Islet precursor cell (in vitro differentiated cells): ENCODE results near the gene NUDC.
"Not testable (repeated sequence)": the region's sequence is repeated elsewhere in the genome, so short reads cannot be mapped to it uniquely, and the experiment has no call there.

Experiments used
- DNase-seq: peaks from one replicate; pipeline ENCODE4 v3.0.0-alpha.2; 2018

NUDC gene

GRCh38 chr1:26911399-26912146, 10.0 kb upstream of the NUDC start:
- DNase-seq, result no peak

GRCh38 chr1:26912147-26912490, 9.4 kb upstream of the NUDC start:
- no peak for DNase-seq

GRCh38 chr1:26913389-26913753, 8.2 kb upstream of the NUDC start:
- DNase-seq, result no peak

- no peak for DNase-seq
Measured at GRCh38 chr1:26913754-26914619, 7.6 kb upstream of the NUDC start, which contains the start of gene NR0B2. TSS of gene NR0B2 (minus strand) at chr1:26913975. CDS start at chr1:26913940, 35 bp downstream.

- no peak for DNase-seq
Measured at GRCh38 chr1:26915204-26915842, 6.2 kb upstream of the NUDC start.

GRCh38 chr1:26921126-26921539, 410 bp upstream of the NUDC start:
- DNase-seq, result no peak

GRCh38 chr1:26922431-26922729, 837 bp downstream of the NUDC start:
- DNase-seq, result no peak

- DNase-seq, result no peak
Measured at GRCh38 chr1:26922901-26923300, 1.4 kb downstream of the NUDC start.

GRCh38 chr1:26923711-26924110, 2.2 kb downstream of the NUDC start:
- DNase-seq, result no peak

- DNase-seq, result no peak
Measured at GRCh38 chr1:26932531-26932930, 11.0 kb downstream of the NUDC start.

- no peak for DNase-seq
Measured at GRCh38 chr1:26936823-26937222, 15.3 kb downstream of the NUDC start.

- DNase-seq, result no peak
Measured at GRCh38 chr1:26938004-26938658, 16.6 kb downstream of the NUDC start.

GRCh38 chr1:26938659-26939025, 17.1 kb downstream of the NUDC start:
- no peak for DNase-seq

- DNase-seq, result no peak
Measured at GRCh38 chr1:26941311-26941710, 19.8 kb downstream of the NUDC start.

- no peak for DNase-seq
Measured at GRCh38 chr1:26942656-26943055, 21.1 kb downstream of the NUDC start.

- no peak for DNase-seq
Measured at GRCh38 chr1:26945138-26945537, 23.6 kb downstream of the NUDC start.

- no peak for DNase-seq
Measured at GRCh38 chr1:26945728-26946127, 24.2 kb downstream of the NUDC start.

GRCh38 chr1:26946270-26946669, 24.7 kb downstream of the NUDC start:
- no peak for DNase-seq

- DNase-seq, result not testable (repeated sequence)
Measured at GRCh38 chr1:26948725-26949057, 27.1 kb downstream of the NUDC start.

- DNase-seq, result no peak
Measured at GRCh38 chr1:26949266-26949925, 27.9 kb downstream of the NUDC start.

GRCh38 chr1:26949926-26950319, 28.4 kb downstream of the NUDC start:
- DNase-seq, result no peak

- DNase-seq, result no peak
Measured at GRCh38 chr1:26950602-26951001, 29.1 kb downstream of the NUDC start.

GRCh38 chr1:26951216-26951615, 29.7 kb downstream of the NUDC start:
- no peak for DNase-seq
